HG03139 (cell line): ENCODE data around the gene BCL2L2.

Experiments used
- ATAC-seq: cut with Tn5 transposase; IDR thresholded peaks from one replicate; pipeline ENCODE4 v1.9.1; 2021; ENCODE audit not compliant: unreplicated experiment

Gene BCL2L2

GRCh38 chr14:23352506-23353432 is 46.1 kb downstream of the BCL2L2 start, which contains the start of gene SLC22A17:
SLC22A17 (minus strand) TSS chr14:23352887.
- no peak for ATAC-seq

GRCh38 chr14:23353433-23353780 is 46.8 kb downstream of the BCL2L2 start:
- no peak for ATAC-seq

GRCh38 chr14:23354990-23355389 is 48.4 kb downstream of the BCL2L2 start:
- no peak for ATAC-seq

- ATAC-seq, result no peak
These were observed 49.3 kb downstream of the BCL2L2 start for GRCh38 chr14:23355871-23356435.

- ATAC-seq, result no peak
These were observed 50.0 kb downstream of the BCL2L2 start for GRCh38 chr14:23356662-23357061.

- no peak for ATAC-seq
These were observed 50.6 kb downstream of the BCL2L2 start for GRCh38 chr14:23357261-23357660.

- ATAC-seq, result no peak
These were observed 51.4 kb downstream of the BCL2L2 start for GRCh38 chr14:23358042-23358441.

GRCh38 chr14:23358553-23359166 is 52.0 kb downstream of the BCL2L2 start:
- no peak for ATAC-seq

GRCh38 chr14:23359167-23359626 is 52.6 kb downstream of the BCL2L2 start:
- no peak for ATAC-seq

GRCh38 chr14:23359722-23360447 is 53.3 kb downstream of the BCL2L2 start:
- no peak for ATAC-seq

- no peak for ATAC-seq
These were observed 53.9 kb downstream of the BCL2L2 start for GRCh38 chr14:23360496-23360895.

GRCh38 chr14:23361320-23361719 is 54.7 kb downstream of the BCL2L2 start:
- no peak for ATAC-seq
